MG63 (cell line): ENCODE data around the gene KLRC4. TPM values are rescaled to one million over a fixed set of nuclear protein-coding genes. Genes with fewer than 3 reads are reported as not detected.
"Not testable (repeated sequence)": the region's sequence is repeated elsewhere in the genome, so short reads cannot be mapped to it uniquely, and the experiment has no call there.

Source experiments
- DNase-seq: peaks from one replicate; pipeline ENCODE4 v3.0.0-alpha.2; 2020
- H3K27me3 ChIP-seq: fragments of 250-450 bp; sonication (Bioruptor Pico); 2 replicates; pipeline ENCODE4 v1.5.1; 2020; ENCODE audit warnings: mild to moderate bottlenecking, moderate library complexity
- H3K36me3 ChIP-seq: fragments of 250-450 bp; sonication (Bioruptor Pico); 2 replicates; pipeline ENCODE4 v1.5.1; 2020; ENCODE audit warnings: mild to moderate bottlenecking, moderate library complexity
- H3K4me3 ChIP-seq: fragments of 250-450 bp; sonication (Bioruptor Pico); 2 replicates; pipeline ENCODE4 v1.5.1; 2020; ENCODE audit warnings: mild to moderate bottlenecking, moderate library complexity
- H3K9me3 ChIP-seq: fragments of 250-450 bp; sonication (Bioruptor Pico); 2 replicates; pipeline ENCODE4 v1.5.1; 2020; ENCODE audit warnings: mild to moderate bottlenecking, moderate library complexity
- total RNA-seq: library from RNA; depleted of rRNA; stranded (reverse); fragments of >200 nt; shearing (Covaris generic); gene quantifications from 2 replicates; pipeline ENCODE4 v1.2.3, GENCODE V29; 2014; ENCODE audit warnings: low replicate concordance

Gene KLRC4
- total RNA-seq, 1 experiment from 2014 or later, result not detected

DNA sequence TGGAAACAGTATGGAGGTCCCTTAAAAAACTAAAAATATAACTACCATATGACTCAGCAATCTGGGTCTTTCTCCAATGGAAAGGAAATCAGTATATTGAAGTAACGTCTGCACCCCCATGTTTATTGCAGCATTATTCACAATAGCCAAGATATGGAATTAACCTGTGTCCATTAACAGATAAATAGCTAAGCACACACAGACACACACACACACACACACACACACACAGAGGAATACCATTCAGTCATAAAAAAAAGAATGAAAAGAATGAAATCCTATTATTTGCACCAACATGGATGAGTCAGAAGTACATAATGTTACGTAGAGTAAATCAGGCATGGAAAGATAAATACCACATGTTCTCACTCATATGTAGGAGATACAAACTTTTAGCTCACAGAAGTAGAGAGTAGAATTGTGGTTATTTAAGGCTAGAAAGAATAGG, 24.4 kb downstream of the KLRC4 start:
- Histone ChIP-seq H3K27me3 (no peaks in the 10 kb centered on the region), H3K9me3 (peaks cover 3% of the 10 kb centered on the region; the same call in 1 of the 2 replicates), H3K36me3 (no peaks in the 10 kb centered on the region), H3K4me3 (no peak overlapping the region)
- no peak for DNase-seq

DNA sequence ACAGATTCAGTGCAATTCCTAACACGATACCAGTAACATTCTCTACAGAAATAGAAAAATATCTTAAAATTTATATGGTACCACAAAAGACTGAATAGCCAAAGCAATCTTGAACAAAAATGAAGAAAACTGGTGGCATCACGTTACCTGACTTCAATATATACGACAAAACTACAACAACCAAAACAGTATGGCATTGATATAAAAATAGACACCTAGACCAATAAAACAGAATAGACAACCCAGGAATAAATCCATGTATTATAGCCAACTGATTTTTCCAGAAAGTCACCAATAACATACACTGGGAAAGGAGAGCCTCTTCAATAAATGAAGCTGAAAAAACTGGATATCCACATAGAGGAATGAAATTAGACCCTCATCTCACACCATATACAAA, 25.4 kb downstream of the KLRC4 start:
- H3K36me3 ChIP-seq, result no peaks in the 10 kb centered on the region
- H3K27me3 ChIP-seq, result no peaks in the 10 kb centered on the region
- peaks cover 3% of the 10 kb centered on the region; the same call in 1 of the 2 replicates for H3K9me3 ChIP-seq
- no peak overlapping the region for H3K4me3 ChIP-seq
- DNase-seq, result no peak

DNA sequence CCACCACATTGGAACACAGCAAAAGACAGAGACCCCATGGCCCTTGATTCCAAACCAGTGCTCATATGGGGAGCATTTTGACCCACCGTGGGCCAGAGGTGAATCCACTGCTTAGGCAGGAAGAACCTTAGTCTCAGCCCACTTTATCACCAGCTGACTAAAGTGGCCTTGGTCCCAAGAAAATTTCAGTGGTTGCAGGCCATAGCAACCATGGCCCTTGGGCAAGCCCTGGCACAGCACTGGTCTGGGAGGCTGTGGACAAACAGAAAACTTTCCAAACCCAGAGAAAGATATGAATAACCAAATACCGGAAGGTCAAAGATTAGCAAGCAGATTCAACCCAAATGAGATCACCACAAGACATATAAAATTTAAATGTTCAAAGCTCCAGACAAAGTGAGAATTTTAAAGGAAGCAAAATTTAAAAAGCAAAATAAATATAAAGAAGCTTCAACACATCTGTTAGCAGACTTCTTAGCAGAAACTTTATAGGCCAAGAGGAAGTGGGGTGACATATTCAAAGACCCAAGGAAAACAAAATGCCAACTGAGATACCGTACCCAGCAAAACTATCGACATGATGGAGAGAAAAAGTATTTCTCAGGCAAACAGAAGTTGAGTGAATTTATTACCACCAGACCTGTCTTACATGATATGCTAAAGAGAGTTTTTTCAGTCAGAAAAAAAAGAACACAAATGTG, 27.5 kb downstream of the KLRC4 start:
- H3K4me3 ChIP-seq, result no peak overlapping the region
- no peak for DNase-seq
- H3K9me3 ChIP-seq, result peaks cover 3% of the 10 kb centered on the region; the same call in 1 of the 2 replicates
- H3K36me3 ChIP-seq, result no peaks in the 10 kb centered on the region
- H3K27me3 ChIP-seq, result no peaks in the 10 kb centered on the region

- not testable (repeated sequence) for H3K9me3 ChIP-seq, H3K36me3 ChIP-seq, H3K4me3 ChIP-seq, H3K27me3 ChIP-seq
- DNase-seq, result peak; percentile 47
Observed at GRCh38 chr12:10378737-10379136, 30.8 kb downstream of the KLRC4 start.

DNA sequence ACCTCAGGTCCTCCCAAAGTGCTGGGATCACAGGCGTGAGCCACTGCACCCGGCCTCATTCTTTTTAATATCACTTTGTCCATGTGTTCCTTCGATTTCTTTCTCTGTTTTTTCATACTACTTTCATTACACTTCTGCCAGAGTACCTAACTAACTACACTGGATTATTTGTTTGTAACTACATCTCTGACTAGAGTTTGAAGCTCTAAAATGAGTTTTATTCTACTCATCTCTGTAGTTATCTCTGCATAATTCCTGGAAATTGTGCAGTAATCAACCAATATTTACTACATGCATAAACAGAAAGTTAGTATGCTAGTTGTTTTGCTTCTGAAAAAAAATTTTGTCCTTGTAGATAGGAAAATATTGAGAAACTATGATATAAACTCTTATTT, 34.9 kb downstream of the KLRC4 start:
- H3K4me3 ChIP-seq, result no peak overlapping the region
- H3K9me3 ChIP-seq, result no peaks in the 10 kb centered on the region
- H3K36me3 ChIP-seq, result no peaks in the 10 kb centered on the region

DNA sequence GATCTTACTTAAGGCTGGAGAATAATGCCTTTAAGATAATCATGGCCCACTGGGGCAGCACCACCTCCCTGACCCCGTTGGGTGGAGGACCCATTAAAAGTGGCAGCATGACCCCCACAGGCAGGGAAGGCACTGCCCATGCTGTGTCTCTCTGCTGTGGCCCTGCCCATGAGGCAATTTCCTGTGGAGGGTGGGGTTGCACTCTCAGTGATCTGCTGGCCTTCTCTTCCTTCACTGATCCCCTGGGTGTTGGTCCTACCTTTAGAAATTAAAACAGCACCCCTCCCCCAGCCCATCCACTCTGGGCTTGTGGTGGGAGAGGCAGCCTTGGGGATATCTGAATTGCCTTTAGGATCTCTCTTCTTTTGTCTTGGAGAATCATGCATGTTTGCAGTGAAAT, 37.0 kb downstream of the KLRC4 start:
- DNase-seq, result no peak
- 0 out of 2 replicates have a peak, but pooled peaks cover 2% of the 10 kb centered on the region for H3K9me3 ChIP-seq
- no peaks in the 10 kb centered on the region for H3K27me3 ChIP-seq
- no peak overlapping the region for H3K4me3 ChIP-seq
- no peaks in the 10 kb centered on the region for H3K36me3 ChIP-seq

More for the DNA sequence above, 34.9 kb downstream of the KLRC4 start:
- no peak for DNase-seq
- no peaks in the 10 kb centered on the region for H3K27me3 ChIP-seq

GRCh38 chr12:10371893-10372535, 37.5 kb downstream of the KLRC4 start:
- not testable (repeated sequence) for H3K9me3 ChIP-seq, H3K36me3 ChIP-seq, DNase-seq, H3K4me3 ChIP-seq, H3K27me3 ChIP-seq

DNA sequence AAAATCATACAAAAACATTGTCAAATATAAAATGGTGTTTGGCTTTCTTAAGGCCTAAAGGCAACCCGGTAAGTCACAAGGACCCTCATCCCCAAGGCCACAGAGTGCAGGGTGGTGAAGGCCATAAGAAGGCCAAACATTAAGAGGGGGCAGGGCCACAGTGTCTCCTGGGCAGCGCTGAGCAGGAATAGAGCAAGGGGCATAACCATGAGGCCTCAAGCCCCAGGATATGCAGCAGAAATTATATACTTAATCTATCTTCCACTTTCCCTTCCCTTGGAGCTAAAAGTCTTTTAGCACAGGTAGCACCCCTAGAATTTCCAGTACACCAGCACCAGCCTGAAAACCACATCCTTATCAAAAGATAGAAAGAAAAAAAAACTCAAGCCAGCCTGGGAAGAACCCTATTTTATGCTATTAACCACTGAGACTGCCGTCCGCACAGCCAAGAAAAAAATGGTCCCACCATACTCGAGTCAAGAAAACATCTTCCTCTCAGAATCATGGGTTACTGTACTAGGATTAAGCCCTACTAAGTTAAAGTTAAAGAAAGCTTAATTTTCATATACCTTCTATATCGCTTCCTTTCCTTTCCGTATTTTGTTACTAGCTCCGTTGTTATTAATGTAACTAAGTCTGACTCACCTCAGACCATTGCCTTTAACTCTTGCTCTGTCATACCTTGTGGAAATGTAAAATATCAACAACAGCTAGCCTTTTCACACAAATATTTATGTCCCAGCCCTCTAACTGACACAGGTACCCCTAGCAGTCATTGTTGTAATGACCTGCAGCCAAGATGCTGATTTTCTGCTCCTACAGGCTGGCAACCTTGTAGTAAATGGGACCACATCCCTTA, 39.8 kb downstream of the KLRC4 start:
- no peak overlapping the region for H3K4me3 ChIP-seq
- no peaks in the 10 kb centered on the region for H3K27me3 ChIP-seq

GRCh38 chr12:10368206-10369171, 41.1 kb downstream of the KLRC4 start:
- no peak for DNase-seq
- Histone ChIP-seq H3K4me3 (no peak overlapping the region), H3K9me3 (0 out of 2 replicates have a peak, but pooled peaks cover 2% of the 10 kb centered on the region)

More for the DNA sequence above, 39.8 kb downstream of the KLRC4 start:
- no peaks in the 10 kb centered on the region for H3K36me3 ChIP-seq
- 0 out of 2 replicates have a peak, but pooled peaks cover 2% of the 10 kb centered on the region for H3K9me3 ChIP-seq
- no peak for DNase-seq

DNA sequence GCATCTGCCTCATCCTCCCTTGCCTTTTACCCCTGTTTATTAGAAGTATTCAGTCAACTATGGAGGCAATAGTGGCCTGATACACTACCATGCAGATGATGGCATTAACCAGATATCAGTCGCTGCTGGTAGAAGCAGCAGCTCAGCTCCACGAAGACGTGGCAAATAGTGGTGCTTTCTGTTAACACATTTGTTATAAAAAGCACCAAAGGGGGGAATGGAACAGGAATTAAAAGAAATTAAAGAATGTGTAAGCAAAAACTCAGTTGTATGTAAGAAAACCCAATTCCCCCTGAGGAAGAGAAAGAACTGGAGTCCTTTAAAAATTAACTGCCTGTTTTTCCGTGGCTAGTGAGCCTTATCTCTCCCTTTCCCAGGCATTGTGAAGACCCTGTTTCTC, 41.8 kb downstream of the KLRC4 start:
- not testable (repeated sequence) for DNase-seq, H3K27me3 ChIP-seq, H3K9me3 ChIP-seq, H3K36me3 ChIP-seq, H3K4me3 ChIP-seq

More at GRCh38 chr12:10368206-10369171, 41.1 kb downstream of the KLRC4 start:
- no peaks in the 10 kb centered on the region for H3K36me3 ChIP-seq
- H3K27me3 ChIP-seq, result no peaks in the 10 kb centered on the region

DNA sequence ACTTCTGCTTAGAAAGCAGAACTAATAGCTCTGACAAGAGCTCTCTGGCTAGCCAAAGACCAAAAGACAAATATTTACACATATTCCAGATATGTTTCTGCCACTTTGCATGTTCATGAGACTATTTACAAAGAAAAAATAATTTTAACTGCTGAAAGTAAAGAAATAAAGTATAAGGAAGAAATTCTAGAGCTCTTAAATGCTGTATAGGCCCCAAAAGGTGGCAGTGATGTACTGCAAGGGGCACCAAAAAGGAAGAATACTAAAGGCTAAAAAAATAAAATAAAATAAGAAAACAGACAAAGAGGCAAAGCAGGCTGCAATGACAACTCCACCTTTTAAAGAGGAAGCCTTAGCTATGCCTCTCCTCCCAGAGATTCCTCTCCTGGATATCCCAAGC, 42.7 kb downstream of the KLRC4 start:
- Histone ChIP-seq H3K9me3 (0 out of 2 replicates have a peak, but pooled peaks cover 2% of the 10 kb centered on the region), H3K4me3 (no peak overlapping the region), H3K27me3 (no peaks in the 10 kb centered on the region), H3K36me3 (no peaks in the 10 kb centered on the region)
- DNase-seq, result no peak

DNA sequence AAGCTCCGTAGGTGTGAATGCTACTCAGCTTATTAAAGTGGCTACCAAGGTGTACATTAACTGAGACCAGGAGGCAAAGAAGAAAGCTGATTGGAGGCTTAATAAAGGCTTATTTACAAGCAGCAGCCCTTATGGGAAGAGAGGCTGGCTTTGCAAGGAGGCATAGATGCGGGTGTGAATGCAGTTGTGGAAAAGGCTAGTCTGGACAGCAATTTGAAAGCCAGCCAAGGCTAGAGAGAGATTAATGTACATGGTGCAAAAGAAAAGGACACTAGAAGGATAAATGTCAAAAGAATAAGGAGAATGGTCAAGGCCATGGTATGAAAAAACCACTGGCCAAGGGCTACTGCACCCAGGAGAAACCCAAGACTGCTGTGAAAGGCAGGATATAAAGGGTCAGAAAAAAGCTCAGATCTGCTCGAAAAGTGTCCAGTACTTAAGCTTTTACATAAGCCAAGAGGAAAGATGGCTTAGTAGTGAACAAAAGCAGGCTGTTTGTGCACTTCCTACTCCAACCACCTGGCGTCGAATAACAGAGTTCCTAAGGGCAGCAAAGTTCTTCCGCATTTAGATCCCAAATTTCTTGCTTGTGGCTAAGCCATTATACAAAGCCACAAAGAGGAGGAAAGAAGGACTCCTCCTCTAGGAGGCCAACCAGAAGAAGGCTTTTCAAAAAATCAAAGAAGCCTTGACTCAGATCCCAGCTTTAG, 43.7 kb downstream of the KLRC4 start:
- DNase-seq, result no peak
- Histone ChIP-seq H3K4me3 (peak overlapping the region; percentile 59), H3K9me3 (0 out of 2 replicates have a peak, but pooled peaks cover 2% of the 10 kb centered on the region)

DNA sequence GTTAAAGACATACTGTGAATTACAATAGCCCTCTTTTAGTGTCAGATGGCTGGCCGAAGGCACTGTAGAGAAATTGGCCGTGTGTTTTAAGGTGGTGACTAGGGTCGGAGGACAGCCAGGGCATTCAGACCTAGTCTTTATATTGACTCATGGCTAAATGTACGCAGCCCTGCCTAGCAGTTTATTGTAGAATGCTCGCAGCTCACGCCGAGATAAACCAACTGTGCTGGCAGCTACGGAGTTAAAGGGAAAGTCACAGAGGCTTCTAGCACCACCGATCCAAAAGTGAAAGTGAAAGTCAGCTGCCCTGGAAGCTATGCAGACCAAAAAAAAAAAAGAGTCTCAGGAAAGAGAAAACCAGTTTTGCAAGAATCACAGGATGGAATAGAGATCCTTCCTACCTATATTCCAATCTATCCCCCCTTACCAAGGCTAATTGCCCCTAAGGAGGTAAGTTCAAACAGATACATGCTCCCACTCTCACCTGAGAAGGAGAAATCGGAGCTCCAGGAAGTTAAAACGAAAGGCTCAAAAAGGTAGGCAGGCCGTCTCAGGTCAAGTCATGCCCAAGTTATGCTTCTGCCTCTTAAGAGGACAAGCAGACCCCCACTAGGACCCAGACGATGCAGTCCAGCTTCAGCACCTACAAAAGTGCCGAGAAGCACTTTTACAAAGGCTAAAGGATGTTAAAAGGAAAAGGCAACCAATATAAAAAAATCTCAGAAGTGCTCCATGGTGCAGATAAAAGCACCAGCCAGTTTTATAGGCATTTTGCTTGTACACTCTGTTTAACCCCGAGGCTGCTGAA, 44.5 kb downstream of the KLRC4 start:
- Histone ChIP-seq H3K36me3 (no peaks in the 10 kb centered on the region), H3K27me3 (no peaks in the 10 kb centered on the region), H3K4me3 (peak overlapping the region; percentile 59), H3K9me3 (0 out of 2 replicates have a peak, but pooled peaks cover 2% of the 10 kb centered on the region)
- peak; percentile 80 for DNase-seq

More for the DNA sequence above, 43.7 kb downstream of the KLRC4 start:
- Histone ChIP-seq H3K27me3 (no peaks in the 10 kb centered on the region), H3K36me3 (no peaks in the 10 kb centered on the region)

DNA sequence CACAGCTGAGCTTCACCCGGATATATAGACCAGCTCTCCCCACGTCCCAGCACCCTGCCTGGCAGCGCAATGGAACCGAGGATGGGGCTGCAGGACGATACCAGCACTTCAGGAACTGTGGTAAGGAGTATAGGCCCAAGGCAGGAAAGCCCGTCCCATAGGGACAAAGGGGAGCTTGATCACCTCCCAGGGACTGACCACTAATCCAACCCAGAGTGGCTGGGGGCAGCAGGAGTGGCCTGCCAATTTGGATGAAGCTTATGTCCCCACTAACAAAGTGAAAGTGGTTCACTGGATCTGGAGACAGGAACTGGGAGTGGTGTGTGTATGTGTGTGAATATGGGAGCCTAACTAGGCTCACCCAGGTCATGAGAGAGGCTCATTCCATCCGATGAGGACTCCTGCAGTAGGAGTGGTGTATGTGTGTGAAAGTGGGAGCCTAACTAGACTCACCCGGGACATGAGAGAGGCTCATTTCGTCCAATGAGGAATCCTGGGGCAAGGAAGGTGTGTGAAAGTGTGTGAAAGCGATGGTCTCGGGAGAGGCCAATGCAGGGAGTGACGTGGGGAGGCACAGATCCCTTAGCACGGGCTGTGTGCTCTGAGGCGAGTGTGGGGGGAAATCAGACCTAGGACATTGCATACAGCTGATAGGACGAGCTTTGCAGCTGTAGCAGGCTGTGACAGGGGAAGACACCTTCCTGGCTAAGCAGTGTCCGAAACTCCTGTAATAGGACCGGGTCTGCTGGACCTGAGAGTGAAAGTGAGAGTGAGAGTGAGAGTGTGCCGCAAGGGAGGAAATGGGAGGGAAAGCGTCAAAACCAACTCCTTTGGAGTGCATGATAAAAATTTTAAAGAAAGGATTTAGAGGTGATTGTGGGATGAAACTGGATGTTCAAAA, 45.4 kb downstream of the KLRC4 start:
- DNase-seq, result peak; percentile 42
- 0 out of 2 replicates have a peak, but pooled peaks cover 2% of the 10 kb centered on the region for H3K9me3 ChIP-seq
- H3K27me3 ChIP-seq, result no peaks in the 10 kb centered on the region
- H3K36me3 ChIP-seq, result no peaks in the 10 kb centered on the region
- peak overlapping the region; percentile 59 for H3K4me3 ChIP-seq
